Stimulated activated naive CD4-positive, alpha-beta T cell (primary cell): Measurements from ENCODE around the gene CHDH.

Source experiments
- DNase-seq, 6 experiments: peaks; one replicate each; lab custom pipeline; 2025; lab: John Stamatoyannopoulos, UW

CHDH gene

DNA sequence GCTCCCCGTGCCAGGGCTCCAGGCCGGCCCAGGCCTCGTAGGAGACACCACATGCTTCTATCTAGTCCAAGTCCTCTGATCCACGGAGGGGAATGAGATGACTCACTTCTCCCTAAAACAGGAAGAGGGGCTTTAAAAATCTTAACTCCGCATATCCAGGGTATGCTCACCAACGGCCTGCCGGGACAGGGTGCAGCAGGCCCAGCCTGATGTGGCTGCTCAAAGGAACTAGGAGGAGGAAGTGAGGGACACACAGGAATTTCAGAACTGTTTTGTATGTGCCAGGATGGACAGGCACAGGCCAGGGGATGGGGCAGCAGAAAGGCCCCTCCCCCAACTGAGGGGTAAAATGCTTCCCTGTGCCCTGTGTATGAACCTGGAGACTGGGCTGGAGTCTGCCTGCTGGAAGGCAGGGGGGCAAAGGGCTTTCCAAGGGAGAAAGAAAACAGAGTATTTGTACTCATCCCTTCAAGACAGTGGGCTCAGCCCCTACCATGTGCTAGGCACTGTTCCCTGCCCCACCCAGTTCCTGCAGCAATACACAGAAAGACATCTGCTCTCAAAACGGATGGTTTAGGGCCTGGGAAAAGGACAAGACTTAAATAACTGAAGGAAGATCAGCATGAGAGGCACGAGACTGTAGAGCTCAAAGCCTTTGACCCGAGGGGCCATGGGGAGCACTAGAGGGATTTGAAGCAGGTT, 22.1 kb downstream of the CHDH start:
- DNase-seq: no peak

DNA sequence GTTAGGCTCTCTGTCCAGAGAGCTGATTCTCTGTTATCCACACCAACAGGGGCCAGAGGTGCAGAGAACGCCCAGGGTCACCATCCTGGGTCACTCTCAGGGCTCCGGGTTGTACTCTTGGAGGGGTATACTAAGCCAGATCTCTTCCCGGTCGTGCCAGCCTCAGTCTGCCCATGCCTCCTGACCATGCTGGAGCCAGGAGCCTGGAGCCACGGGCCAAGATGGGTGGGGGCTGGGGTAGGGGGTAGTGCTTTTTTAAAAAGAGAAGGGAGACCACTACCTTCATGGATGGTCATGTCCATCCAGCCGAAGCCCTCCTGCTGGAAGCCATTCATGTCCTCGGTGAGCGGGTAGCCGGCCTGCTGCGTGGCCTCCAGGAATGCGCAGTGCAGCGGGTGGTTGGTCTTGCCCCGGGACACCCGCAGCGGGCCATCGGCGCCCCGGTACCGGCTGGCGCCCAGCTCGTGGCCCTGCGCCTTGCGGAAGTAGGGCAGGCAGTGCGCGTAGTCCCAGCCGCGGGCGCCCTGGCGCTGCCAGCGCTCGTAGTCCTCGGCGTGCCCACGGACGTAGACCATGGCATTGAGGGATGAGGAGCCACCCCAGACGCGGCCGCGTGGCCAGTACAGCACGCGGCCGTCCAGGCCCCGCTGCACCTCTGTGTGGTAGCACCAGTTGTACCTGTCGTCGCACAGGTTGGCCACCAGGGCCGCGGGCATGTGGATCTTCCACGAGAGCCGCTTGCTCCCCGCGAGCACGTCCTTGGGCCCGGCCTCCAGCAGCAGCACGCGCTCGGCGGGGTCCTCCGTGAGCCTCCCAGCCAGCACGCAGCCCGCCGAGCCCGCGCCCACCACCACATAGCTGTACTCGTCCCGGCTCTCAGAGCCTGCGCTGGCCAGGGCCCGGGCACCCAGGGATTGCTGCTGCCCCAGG, 22.9 kb downstream of the CHDH start:
- no peak for DNase-seq

DNA sequence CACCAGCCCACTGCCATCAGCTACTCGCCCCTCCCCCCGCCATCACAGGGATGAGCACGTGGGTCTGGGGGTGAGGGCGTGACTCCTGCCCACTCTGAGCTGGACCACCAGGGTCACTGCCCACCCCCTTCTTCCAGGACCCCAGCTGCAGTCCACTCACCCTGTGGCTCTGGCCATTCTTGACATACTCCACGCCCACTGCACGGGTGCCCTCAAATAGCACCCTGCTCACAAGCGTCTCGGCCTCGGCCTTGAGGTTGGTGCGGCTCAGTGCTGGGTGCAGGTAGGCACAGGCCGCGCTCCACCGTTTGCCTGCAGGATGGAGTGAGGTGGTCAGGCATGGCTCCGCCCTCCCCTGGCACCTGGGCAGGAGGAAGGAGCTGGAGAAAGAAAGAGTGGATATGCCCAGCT, 23.9 kb downstream of the CHDH start:
- no peak for DNase-seq

DNA sequence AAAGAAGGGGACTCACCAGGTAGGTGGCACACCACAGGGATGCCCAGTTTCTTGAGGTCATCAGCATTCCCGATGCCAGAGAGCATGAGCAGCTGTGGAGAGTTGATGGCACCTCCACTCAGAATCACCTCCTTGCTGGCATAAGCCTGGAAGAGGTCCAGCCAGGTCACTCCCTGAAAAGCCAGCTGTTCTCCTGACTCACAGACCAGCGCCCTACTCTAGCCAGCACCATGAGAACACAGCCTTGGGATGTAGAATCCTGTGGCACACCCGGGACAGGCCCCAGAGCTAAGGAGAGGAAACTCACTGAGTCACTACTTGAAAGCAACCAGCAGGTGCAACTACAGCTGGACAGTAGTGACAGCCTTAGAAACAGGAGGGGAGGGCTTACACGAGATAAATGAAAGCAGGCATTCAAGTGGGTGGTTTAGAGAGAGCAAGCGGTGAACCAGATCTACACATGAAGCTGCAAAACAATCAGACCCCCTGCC, 24.5 kb downstream of the CHDH start:
- no peak for DNase-seq

DNA sequence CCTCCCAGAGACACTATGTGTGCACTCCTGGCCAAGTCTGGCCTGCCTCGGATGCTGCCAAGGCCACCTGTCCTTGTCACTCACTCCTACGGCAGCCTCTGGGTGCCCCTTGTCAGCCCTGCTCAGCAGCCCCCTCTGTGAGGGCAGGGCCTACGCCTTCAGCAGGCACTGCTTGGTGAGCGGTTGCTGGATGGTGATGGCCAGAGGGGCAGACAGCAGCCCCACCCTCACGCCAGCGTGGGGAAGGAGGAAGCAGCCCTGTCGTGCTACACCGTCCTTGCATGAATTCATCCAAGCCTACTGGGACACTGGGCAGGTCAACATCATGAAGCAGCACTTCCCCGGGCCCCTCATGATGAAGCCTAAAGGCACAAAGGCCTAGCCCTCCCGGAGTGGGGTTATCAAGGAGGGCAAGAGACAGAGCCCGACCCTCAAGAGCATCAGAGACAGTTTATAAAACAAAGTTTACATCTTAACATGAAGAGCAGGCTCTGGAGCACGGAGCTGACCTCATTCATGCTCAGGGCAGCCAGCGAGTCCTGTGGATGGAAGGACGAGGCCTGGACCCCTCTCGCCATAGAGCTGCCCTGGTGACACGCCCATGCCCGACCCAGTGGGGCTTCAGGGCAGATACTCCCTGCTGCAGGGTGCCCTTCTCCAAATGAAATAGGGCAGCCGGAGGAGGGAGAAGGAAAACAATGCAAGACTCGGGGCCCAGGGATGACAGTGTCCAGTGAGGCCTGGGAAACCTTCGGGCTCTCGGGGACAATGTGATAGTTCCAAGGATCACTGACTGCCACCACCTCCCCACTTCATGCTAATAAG, 25.3 kb downstream of the CHDH start:
- DNase-seq: no peak

DNA sequence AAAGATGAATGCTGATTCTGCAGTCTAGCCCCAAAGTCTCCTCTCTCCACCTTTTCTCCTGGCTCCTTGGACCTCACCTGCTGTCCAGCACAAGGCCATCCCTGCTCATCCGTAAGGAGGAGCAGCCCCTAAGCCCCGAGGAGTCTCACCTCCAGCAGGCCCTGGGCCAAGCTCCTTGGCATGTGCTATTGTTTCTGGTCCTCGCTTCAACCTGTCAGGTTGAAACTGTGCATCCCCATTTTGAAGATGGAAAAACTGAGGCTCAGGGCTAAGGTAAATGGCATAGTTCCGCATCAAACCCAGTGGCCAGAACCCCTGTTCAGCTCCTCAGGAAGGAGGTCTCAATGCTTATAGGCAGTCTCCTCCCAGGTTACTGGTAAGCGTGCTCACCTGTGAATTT, 26.1 kb downstream of the CHDH start:
- no peak for DNase-seq

DNA sequence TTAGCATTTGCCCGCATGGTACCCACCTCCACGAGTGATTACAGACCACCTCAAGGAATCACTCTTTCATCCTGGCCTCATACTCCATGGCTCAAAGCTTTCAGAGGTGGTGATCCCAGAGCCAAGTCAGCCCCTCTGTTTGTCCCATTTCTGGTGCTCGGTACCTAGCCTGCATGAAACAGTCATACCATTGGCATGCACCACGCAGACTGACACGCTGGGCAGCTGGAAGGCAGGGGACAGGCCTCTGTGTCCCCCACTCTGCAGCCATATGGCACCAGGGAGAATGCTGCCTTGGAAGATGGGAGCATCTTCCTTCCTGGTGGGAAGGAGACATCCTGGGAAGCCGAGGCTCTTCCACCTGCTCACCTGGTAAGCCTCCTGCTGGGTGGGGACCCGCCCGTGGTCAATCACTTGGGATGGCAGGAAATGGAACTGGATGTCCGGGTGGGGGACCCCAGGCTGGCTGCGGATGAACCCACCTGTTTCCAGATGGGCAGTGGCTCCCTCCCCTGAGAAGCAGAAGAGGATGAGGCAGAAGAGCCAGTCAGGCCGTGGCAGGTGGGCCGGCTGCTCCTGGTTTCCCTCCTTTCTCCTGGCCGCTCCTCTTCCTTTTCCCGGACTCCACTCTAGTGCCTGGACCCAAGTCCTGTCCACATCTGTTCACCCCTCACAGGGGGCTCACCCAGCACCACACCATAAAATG, 26.9 kb downstream of the CHDH start:
- no peak for DNase-seq

DNA sequence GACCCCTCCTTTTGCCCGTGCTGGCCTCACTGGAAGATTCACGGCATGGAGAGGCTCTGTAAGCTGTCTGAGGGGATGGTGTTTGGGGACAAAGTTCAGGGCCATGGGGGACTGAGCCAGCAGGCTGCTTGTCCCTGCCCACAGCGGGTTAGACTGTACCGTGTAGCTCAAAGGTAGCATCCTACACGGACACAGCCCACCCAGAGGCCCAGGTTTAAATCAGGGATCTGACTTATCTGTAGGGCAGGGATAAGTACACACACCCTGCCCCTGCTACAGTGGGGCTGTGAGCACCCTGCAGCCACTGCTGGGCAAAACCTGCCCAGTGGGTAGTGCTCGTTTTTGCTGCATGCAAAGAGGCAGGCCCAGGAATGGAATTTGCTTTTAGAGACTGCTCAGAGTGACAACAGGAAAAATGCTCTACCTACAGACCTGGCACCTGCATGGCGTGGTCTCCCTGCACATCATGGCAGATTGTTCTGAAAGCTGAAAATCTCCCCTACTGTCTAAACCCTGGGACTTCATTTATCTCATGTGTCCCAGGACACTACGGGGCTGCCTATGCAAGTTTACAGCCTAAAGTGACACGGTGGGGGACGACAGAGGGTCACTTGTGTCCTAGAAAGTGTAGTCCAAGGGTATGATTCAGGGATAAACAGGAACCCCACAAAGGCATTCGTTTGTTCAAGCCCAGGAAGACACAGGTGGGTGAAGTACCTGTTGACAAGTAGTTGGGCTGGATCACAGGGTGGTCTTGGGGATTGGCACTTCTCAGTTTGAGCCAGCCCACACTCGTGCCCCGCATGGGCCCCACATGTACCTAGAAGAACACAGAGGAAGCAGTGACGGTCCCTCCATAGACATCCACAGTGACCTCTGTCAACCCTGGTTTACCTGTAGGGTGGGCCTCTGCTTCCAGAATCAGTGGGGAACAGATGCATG, 27.7 kb downstream of the CHDH start:
- no peak for DNase-seq

DNA sequence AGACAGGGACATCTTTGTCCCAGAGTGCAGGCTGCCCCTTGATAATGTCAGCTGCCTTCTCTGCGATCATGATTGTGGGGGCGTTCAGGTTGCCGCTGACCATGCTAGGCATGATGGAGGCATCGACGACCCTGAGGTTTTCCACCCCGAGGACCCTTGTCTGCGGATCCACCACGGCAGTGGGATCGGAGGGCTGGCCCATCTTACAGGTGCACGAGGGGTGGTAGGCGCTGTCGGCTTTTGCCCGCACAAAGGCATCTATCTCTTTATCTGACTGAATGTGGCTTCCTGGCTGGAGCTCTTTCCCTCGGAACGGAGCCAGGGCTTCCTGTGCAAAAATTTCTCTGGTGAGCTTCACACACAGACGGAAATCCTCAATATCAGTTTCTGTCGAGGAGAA, 28.4 kb downstream of the CHDH start:
- DNase-seq: no peak

DNA sequence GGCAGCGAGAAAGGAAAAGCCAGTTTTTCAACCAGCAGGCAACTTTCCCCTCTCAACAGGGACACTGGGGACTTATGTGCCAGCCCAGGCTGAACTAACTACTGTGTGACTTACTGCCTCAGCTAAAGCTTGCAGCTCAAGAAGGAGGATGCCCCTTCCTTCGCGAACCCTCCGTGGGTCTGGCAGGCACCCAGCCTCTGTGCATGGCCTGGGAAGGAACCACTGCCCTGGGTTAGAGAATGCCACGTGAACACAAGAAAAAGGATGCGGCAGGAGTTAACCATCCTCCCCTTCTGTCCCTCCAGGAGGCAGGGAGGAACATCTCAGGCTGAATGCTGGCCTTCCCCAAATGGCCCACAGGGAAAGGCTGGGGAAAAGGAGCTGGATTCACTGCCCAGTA, 29.0 kb downstream of the CHDH start:
- DNase-seq: no peak

DNA sequence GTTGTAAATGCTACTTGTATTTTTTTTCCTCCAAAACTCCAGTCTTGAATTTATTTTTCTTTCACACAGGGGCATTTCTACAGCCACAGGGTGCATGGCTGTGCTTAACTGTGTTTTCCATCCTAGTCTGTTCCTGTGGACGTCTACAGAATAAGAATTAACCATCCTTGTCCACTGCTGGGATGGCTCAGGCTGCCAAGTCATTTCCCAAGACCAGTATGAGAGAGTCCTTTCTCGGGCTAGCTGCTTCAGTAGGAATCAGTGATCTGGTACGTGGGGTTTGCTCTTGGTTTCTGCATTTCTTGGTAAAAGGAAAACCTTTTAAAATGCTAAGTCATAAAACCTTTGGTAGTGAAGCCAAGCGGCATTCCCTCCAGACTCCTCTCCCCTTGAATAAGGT, 29.8 kb downstream of the CHDH start:
- DNase-seq: no peak

DNA sequence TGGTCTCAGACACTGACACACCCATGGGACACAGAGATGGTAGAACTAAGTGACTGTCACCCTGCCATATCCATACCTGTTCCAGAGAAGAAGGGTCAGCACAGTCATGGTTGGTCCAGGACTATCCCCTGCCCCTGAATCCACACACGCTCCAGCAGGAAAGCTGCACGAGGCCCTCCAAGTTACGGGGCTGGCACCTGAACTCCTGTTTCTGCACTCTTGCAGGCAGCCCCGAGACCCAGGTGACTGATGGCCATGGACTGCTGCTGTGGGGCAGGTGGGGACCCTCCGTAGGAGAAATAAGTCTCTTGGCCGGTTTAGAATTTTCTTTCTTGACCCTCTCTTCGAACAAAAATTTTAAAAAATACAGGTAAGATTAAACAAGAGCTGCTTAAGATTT, 30.6 kb downstream of the CHDH start:
- DNase-seq: no peak

DNA sequence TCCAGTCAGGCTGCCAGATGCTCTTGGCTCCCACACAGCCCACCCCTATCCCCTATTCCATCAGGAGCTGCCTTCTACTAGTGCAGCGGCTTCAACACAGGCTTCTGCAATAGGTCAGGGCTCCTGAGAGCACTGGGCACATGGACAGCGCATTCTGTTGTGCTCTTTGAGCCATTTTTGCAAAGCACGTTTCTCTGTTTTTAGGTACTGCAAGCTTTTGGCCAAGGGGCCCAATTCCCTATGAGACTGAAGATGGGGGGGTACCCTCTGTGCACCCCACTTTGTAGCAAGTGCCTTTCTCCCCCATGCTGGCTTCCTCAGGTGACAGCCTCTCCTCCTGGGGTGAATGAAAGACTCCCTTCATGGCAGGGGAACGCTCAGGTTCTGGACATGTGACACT, 31.2 kb downstream of the CHDH start:
- no peak for DNase-seq

DNA sequence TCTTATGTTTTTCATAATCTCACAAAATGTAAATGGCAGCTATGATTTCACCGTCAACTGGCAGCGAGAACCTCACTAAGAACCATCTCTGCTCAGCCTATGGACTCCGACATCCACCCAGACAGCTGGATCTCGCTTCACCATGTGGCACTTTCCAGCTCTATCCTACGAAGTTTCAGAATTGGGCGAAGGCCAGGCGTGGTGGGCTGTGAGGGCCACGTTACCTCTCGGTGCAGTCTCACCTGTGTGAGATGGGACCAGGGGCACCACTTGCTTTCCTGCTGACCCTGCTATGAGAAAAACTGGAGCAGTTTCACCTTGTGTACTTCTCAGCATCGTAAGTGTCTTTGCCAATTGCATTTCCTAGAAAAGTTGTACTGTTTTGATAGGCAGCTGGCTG, 32.3 kb downstream of the CHDH start:
- DNase-seq: no peak

DNA sequence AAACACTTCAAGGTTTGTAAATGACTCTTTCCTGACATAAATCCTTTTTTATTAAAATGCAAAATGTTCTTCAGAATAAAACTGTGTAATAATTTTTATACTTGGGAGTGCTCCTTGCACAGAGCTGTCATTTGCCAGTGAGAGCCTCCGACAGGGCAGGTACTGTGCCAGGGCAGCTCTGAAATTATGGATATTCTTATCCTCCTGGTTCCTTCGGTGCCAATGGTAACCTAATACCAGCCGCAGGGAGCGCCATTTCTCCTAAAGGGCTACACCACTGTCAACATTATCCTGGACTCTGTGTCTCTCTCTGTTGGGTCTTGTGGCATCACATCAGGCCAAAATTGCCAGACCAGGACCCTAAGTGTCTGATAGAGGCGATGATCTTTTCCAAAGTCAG, 33.0 kb downstream of the CHDH start:
- DNase-seq: no peak

DNA sequence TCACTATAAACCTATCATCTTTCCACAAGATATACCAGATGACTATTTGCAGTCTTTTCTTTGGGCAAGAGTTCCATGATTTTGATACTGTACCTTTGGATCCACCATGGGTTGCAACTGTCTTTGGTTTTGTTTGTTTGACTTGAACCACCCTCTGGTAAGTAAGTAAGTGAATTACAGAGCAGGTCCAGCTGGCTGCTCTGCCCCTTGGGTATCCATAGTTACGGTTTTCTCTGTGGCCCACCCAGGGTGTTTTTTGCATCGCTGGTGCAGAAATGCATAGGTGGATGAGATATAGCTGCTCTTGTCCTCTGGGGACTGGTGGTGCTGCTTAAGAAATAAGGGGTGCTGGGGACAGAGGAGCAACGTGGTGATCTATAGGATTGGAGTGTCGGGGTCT, 33.8 kb downstream of the CHDH start:
- no peak for DNase-seq

DNA sequence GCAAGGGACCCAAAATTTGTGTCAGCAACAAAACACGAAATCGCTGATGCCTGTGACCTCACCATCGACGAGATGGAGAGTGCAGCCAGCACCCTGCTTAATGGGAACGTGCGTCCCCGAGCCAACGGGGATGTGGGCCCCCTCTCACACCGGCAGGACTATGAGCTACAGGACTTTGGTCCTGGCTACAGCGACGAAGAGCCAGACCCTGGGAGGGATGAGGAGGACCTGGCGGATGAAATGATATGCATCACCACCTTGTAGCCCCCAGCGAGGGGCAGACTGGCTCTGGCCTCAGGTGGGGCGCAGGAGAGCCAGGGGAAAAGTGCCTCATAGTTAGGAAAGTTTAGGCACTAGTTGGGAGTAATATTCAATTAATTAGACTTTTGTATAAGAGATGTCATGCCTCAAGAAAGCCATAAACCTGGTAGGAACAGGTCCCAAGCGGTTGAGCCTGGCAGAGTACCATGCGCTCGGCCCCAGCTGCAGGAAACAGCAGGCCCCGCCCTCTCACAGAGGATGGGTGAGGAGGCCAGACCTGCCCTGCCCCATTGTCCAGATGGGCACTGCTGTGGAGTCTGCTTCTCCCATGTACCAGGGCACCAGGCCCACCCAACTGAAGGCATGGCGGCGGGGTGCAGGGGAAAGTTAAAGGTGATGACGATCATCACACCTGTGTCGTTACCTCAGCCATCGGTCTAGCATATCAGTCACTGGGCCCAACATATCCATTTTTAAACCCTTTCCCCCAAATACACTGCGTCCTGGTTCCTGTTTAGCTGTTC, 34.9 kb downstream of the CHDH start:
- DNase-seq: no peak

DNA sequence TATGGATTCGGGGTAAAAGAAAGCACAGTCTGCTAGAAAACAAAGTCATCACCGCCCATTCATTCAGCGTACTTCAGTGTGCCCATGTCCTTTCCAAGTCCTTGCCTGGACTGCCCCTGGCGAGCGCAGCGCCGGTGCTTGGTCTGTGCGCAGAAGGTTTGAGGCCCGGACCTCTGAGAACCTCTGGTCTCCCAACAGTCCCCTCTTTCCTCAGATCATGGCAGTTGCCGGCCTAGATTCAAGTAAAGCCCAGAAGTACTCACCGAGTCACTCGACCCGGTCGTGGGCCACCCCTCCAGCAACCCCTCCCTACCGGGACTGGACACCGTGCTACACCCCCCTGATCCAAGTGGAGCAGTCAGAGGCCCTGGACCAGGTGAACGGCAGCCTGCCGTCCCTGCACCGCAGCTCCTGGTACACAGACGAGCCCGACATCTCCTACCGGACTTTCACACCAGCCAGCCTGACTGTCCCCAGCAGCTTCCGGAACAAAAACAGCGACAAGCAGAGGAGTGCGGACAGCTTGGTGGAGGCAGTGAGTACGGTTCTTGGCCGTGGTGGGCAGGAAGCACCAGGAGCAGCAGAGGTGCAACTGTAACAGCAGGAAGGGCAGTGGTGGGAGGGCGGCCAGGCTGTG, 36.3 kb downstream of the CHDH start:
- no peak for DNase-seq

DNA sequence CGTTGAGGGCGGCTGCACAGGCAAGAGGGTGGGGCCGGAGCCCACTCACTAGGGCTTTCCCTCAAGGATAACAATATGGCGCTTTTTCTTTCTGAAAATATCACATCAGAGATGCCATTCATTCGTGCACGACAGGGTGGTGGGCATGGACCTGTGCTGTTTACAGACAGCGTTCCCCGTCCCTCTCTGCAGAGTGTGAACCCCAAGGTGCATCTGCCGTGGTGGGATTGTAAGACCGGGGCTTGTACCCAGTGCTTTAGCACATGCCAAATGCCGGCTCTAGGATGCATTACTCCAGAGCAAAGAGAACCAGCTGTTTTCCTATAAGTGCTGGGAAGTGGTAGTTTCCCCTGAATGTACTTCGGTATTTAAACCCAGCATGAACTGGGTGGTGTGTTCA, 37.0 kb downstream of the CHDH start:
- DNase-seq: no peak
